Uterus (tissue), 2 donors: ENCODE measurements around the gene TBC1D1.

Source experiments
- CTCF ChIP-seq, 4 experiments: fragments of 200-600 bp in 2 of 4; fragments of 450-650 bp in 2 of 4; sonication (generic) in 2 of 4; IDR thresholded peaks; one replicate each; pipeline ENCODE4 v1.5.1; 2016 to 2019; ENCODE audit warnings: antibody characterized with exemption in 4 of 4, mild to moderate bottlenecking in 2 of 4, moderate library complexity in 1 of 4
- POLR2A ChIP-seq, 2 donors: fragments of 450-650 bp; IDR thresholded peaks; one replicate each; pipeline ENCODE4 v1.6.1; 2016; ENCODE audit warnings: antibody characterized with exemption in 2 of 2, mild to moderate bottlenecking in 1 of 2, moderate library complexity in 1 of 2

GRCh38 chr4:38099020-38099600 lies 208.2 kb downstream of the TBC1D1 start:
- TF ChIP-seq CTCF (IDR thresholded peaks at IDR 0.05), result no peak
- TF ChIP-seq POLR2A (IDR thresholded peaks at IDR 0.05), result no peak
